ENCODE measurements around the gene RAD51B.

The RAD51B gene

DNA sequence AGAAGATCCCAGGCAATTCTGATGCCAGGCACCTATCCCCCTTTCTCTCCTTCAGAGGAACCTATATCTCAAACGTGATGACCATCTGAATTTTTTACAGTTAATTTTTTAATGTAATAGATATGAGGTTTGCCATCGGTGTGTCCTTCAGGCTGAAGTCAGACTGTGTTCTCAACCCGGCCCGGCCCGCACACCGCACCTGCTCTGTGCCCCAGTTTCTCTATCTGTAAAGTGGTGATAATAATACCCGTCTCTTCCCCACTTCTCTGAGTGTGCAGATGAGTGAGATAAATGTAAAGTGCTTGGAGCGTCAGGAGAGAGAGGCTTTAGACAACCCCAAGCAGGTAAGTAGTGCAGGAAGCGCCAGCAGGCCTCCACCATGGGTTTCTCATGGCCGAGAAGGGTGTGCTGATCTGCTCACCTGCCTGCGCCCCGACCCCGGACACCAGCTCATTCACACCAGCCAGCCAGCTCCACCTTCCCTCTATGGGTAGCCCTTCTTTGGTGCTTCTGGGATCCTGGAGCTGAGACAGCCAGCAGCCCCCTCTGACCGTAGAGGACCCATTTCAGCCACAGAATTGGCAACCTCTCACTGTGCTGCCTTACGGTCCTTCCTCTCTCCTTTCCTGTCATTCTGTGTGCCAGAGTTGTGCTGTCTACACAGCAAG is 893.3 kb downstream of the RAD51B start:
- no peak overlapping the region for H3K4me3 ChIP-seq (ENCODE audit: insufficient read length, low read depth)
- H3K4me1 ChIP-seq (ENCODE audit: insufficient read depth, insufficient read length), result peaks cover 2% of the 10 kb centered on the region
- H3K9ac ChIP-seq (ENCODE audit: insufficient read length, low read depth), result no peak overlapping the region
- H3K27me3 ChIP-seq (ENCODE audit: insufficient read depth, insufficient read length), result no peaks in the 10 kb centered on the region
- no peak for DNase-seq (ENCODE audit: low read depth, low spot score)
- no peak for TF ChIP-seq ZNF274 (IDR thresholded peaks at IDR 0.05; ENCODE audit: low read depth, low read length)
- no peak for TF ChIP-seq YY1 (IDR thresholded peaks at IDR 0.05; ENCODE audit: insufficient read depth, insufficient read length)
- no peak for TF ChIP-seq SUZ12 (IDR thresholded peaks at IDR 0.05; ENCODE audit: extremely low read depth, insufficient read depth, insufficient read length)
- no peaks in the 10 kb centered on the region for H3K9me3 ChIP-seq (ENCODE audit: insufficient read depth, low read length)
- H3K36me3 ChIP-seq (ENCODE audit: insufficient read depth, insufficient read length, low read length), result no peaks in the 10 kb centered on the region

DNA sequence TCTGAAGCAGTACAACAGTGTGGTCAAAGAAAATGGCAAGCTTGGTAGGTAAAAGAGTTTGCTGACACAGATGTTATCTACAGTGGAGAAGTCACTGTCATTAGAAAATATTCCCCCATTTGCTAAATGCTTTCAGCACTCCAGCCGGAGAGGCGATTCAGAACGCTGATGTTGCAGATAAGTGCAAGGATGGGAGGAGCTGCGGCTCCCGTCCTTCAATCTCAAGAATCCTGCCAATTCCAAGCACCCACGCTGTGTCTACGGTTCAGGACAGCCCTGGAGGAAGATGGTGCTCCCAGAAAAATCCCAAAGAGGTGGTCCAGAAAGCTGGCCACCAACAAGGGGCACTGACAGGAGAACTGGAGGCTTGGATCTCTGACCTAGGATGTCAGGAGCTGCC is 894.2 kb downstream of the RAD51B start:
- Histone ChIP-seq H3K4me3 (ENCODE audit: insufficient read length, low read depth) (no peak overlapping the region), H3K4me1 (ENCODE audit: insufficient read depth, insufficient read length) (peaks cover 2% of the 10 kb centered on the region), H3K9me3 (ENCODE audit: insufficient read depth, low read length) (no peaks in the 10 kb centered on the region), H3K27me3 (ENCODE audit: insufficient read depth, insufficient read length) (no peaks in the 10 kb centered on the region), H3K9ac (ENCODE audit: insufficient read length, low read depth) (no peak overlapping the region), H3K36me3 (ENCODE audit: insufficient read depth, insufficient read length, low read length) (no peaks in the 10 kb centered on the region)
- TF ChIP-seq SUZ12 (IDR thresholded peaks at IDR 0.05; ENCODE audit: extremely low read depth, insufficient read depth, insufficient read length) (no peak), YY1 (IDR thresholded peaks at IDR 0.05; ENCODE audit: insufficient read depth, insufficient read length) (no peak), ZNF274 (IDR thresholded peaks at IDR 0.05; ENCODE audit: low read depth, low read length) (no peak)
- no peak for DNase-seq (ENCODE audit: low read depth, low spot score)

DNA sequence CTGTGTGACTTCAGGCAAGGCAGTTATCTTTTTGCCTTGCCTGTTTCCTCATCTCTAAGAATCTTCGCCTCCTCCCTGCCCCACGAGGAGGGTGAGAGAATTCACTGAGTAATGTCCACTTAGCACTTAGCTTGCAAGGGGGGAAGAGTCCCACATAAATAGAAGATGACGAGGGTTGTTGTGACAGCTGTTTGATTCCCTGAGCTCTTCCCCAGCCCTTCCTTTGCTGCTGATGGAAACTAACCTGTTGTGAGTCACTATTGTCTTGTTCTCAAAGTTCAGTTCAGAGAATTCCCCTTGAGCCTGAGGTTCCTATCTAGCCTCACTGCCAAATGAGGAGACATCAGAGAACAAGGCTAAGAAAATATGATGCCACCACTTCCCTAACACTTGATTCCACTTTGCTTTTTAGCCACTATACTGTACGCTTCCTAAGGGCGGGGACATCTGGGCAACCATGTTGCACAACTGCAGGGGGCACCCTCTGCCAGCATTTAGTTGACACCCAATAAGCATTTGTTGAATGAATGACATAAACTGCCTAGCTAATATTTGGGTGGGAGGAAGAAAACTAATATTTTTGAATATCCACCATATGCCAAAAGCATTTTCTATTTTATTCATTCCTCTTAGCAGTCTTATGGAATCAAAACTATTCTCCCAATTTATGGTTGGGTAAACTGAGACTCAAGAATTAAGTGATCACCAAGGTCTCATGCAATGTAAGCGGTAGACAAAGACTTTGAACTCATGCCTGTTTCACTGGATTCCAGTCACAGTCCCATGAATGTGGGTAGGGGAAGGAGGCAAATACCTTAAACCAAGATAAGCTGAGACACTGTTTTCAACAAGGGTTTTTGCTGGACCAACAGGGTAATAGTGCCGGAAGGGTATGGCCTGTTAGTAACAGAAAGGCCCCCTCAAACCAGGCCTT is 895.7 kb downstream of the RAD51B start:
- Histone ChIP-seq H3K27me3 (ENCODE audit: insufficient read depth, insufficient read length) (no peaks in the 10 kb centered on the region), H3K36me3 (ENCODE audit: insufficient read depth, insufficient read length, low read length) (no peaks in the 10 kb centered on the region), H3K4me1 (ENCODE audit: insufficient read depth, insufficient read length) (peaks cover 2% of the 10 kb centered on the region), H3K9ac (ENCODE audit: insufficient read length, low read depth) (no peak overlapping the region), H3K9me3 (ENCODE audit: insufficient read depth, low read length) (peaks cover 5% of the 10 kb centered on the region; the same call in 1 of the 2 replicates), H3K4me3 (ENCODE audit: insufficient read length, low read depth) (no peak overlapping the region)
- TF ChIP-seq SUZ12 (IDR thresholded peaks at IDR 0.05; ENCODE audit: extremely low read depth, insufficient read depth, insufficient read length), result no peak
- no peak for TF ChIP-seq ZNF274 (IDR thresholded peaks at IDR 0.05; ENCODE audit: low read depth, low read length)
- no peak for DNase-seq (ENCODE audit: low read depth, low spot score)

GRCh38 chr14:68716698-68717097 is 897.1 kb downstream of the RAD51B start:
- no peak for TF ChIP-seq SUZ12 (IDR thresholded peaks at IDR 0.05; ENCODE audit: extremely low read depth, insufficient read depth, insufficient read length)
- no peak for TF ChIP-seq ZNF274 (IDR thresholded peaks at IDR 0.05; ENCODE audit: low read depth, low read length)
- TF ChIP-seq YY1 (IDR thresholded peaks at IDR 0.05; ENCODE audit: insufficient read depth, insufficient read length), result no peak
- H3K27me3 ChIP-seq (ENCODE audit: insufficient read depth, insufficient read length), result no peaks in the 10 kb centered on the region
- peaks cover 10% of the 10 kb centered on the region; the same call in 1 of the 2 replicates for H3K9me3 ChIP-seq (ENCODE audit: insufficient read depth, low read length)
- no peak overlapping the region for H3K9ac ChIP-seq (ENCODE audit: insufficient read length, low read depth)
- DNase-seq (ENCODE audit: low read depth, low spot score), result no peak
- no peaks in the 10 kb centered on the region for H3K36me3 ChIP-seq (ENCODE audit: insufficient read depth, insufficient read length, low read length)
- H3K4me3 ChIP-seq (ENCODE audit: insufficient read length, low read depth), result no peak overlapping the region
- peaks cover 2% of the 10 kb centered on the region for H3K4me1 ChIP-seq (ENCODE audit: insufficient read depth, insufficient read length)

GRCh38 chr14:68718023-68718990 is 898.7 kb downstream of the RAD51B start:
- TF ChIP-seq YY1 (IDR thresholded peaks at IDR 0.05; ENCODE audit: insufficient read depth, insufficient read length), result no peak
- TF ChIP-seq SUZ12 (IDR thresholded peaks at IDR 0.05; ENCODE audit: extremely low read depth, insufficient read depth, insufficient read length), result no peak

DNA sequence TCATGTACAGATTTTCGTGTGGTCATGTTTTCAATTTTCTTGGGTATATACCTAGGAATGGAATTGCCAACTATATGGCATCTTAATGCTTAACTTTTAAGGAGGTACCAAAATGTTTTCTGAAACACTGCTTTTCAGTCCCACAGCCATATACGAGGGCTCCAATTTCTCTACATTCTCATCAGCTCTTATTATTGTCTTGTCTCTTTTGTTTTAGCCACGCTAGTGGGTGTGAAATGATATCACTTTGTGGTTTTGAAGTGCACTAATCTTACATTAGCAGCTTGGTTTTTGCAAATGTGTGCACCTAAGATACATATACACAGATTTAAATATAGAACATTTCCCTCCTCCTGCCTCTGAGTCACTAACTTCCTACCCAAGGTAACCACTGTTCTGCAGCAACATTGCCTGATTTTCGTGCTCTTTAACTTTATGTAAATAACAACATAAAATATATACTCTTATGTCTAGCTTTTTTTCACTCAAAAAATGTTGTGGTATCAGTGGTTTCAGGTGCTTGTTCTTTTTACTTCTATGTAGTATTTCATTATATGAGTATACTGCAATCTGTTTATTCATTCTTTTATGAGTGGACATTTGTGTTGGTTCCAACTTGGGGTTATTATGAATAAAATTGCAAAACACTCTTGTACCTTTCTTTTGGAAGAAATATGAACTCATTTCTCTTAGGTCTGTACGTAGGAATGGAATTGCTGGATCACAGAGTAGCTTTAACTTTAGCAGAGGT is 900.2 kb downstream of the RAD51B start:
- DNase-seq (ENCODE audit: low read depth, low spot score), result no peak
- Histone ChIP-seq H3K4me3 (ENCODE audit: insufficient read length, low read depth) (no peak overlapping the region), H3K36me3 (ENCODE audit: insufficient read depth, insufficient read length, low read length) (no peaks in the 10 kb centered on the region), H3K9me3 (ENCODE audit: insufficient read depth, low read length) (peaks cover 10% of the 10 kb centered on the region; the same call in 1 of the 2 replicates), H3K4me1 (ENCODE audit: insufficient read depth, insufficient read length) (no peaks in the 10 kb centered on the region), H3K9ac (ENCODE audit: insufficient read length, low read depth) (no peak overlapping the region), H3K27me3 (ENCODE audit: insufficient read depth, insufficient read length) (no peaks in the 10 kb centered on the region)
- no peak for TF ChIP-seq ZNF274 (IDR thresholded peaks at IDR 0.05; ENCODE audit: low read depth, low read length)
- no peak for TF ChIP-seq SUZ12 (IDR thresholded peaks at IDR 0.05; ENCODE audit: extremely low read depth, insufficient read depth, insufficient read length)
- TF ChIP-seq YY1 (IDR thresholded peaks at IDR 0.05; ENCODE audit: insufficient read depth, insufficient read length), result no peak

More at GRCh38 chr14:68718023-68718990, 898.7 kb downstream of the RAD51B start:
- DNase-seq (ENCODE audit: low read depth, low spot score), result no peak
- H3K9me3 ChIP-seq (ENCODE audit: insufficient read depth, low read length), result peaks cover 10% of the 10 kb centered on the region; the same call in 1 of the 2 replicates
- H3K27me3 ChIP-seq (ENCODE audit: insufficient read depth, insufficient read length), result no peaks in the 10 kb centered on the region
- H3K4me1 ChIP-seq (ENCODE audit: insufficient read depth, insufficient read length), result peaks cover under 1% of the 10 kb centered on the region
- H3K9ac ChIP-seq (ENCODE audit: insufficient read length, low read depth), result no peak overlapping the region
- no peaks in the 10 kb centered on the region for H3K36me3 ChIP-seq (ENCODE audit: insufficient read depth, insufficient read length, low read length)
- no peak overlapping the region for H3K4me3 ChIP-seq (ENCODE audit: insufficient read length, low read depth)
